ENCODE data around the gene SLC10A6.
"Not testable (repeated sequence)": the region's sequence is repeated elsewhere in the genome, so short reads cannot be mapped to it uniquely, and the experiment has no call there.

Gene SLC10A6

GRCh38 chr4:86876894-86877685, 27.9 kb upstream of the SLC10A6 start:
- TF ChIP-seq LEF1 (IDR thresholded peaks at IDR 0.05; ENCODE audit: borderline replicate concordance) (no peak), TARDBP (IDR thresholded peaks at IDR 0.05) (no peak), BHLHE40 (IDR thresholded peaks at IDR 0.05; ENCODE audit: borderline replicate concordance) (no peak), HDGF (IDR thresholded peaks at IDR 0.05; ENCODE audit: borderline replicate concordance) (no peak), L3MBTL2 (conservative IDR thresholded peaks at IDR 0.05) (no peak), CTBP1 (IDR thresholded peaks at IDR 0.05; ENCODE audit: borderline replicate concordance) (no peak), NFRKB (IDR thresholded peaks at IDR 0.05) (no peak), ZNF384 (IDR thresholded peaks at IDR 0.05) (no peak), FOXK2 (IDR thresholded peaks at IDR 0.05) (no peak)
- TF ChIP-seq, protein P1, sequence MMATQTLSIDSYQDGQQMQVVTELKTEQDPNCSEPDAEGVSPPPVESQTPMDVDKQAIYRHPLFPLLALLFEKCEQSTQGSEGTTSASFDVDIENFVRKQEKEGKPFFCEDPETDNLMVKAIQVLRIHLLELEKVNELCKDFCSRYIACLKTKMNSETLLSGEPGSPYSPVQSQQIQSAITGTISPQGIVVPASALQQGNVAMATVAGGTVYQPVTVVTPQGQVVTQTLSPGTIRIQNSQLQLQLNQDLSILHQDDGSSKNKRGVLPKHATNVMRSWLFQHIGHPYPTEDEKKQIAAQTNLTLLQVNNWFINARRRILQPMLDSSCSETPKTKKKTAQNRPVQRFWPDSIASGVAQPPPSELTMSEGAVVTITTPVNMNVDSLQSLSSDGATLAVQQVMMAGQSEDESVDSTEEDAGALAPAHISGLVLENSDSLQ (IDR thresholded peaks at IDR 0.05): no peak
- ChIA-PET POLR2A (no interaction called here), CTCF (no interaction called here)
- DNase-seq (ENCODE audit: extremely low spot score): no peak

- POLR2A ChIA-PET; CTCF ChIA-PET; DNase-seq (ENCODE audit: extremely low spot score): not testable (repeated sequence)
Measured at GRCh38 chr4:86875436-86875835, 26.3 kb upstream of the SLC10A6 start.

DNA sequence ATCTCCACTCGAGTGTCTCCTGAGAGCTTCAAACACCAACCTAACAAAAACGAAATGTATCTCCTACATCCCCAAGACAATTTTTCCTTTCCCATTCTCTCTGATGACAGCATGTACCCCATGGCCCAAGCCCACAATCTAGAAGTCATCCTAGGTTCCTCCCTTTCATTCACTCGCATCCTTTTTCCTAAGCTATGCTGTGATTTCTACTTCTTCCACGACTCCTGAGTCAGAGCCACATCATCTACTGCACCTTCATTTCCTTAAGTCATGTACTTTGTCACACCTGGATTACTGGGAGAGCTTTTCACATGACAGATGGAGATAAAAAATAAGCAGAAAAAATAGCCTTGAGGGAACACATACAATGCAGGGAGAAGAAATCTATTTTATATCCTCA, 23.0 kb upstream of the SLC10A6 start:
- CTCF ChIA-PET: no interaction called here
- no peak for DNase-seq (ENCODE audit: extremely low spot score)
- TF ChIP-seq BHLHE40 (IDR thresholded peaks at IDR 0.05; ENCODE audit: borderline replicate concordance) (no peak), LEF1 (IDR thresholded peaks at IDR 0.05; ENCODE audit: borderline replicate concordance) (no peak), FOXK2 (IDR thresholded peaks at IDR 0.05) (no peak), SUZ12 (IDR thresholded peaks at IDR 0.05) (no peak), FOXA1 (IDR thresholded peaks at IDR 0.05) (no peak)
- TF ChIP-seq, protein P1 (IDR thresholded peaks at IDR 0.05): no peak
- POLR2A ChIA-PET: interaction anchor here (1.1 kb wide), 1 partner anchor 20 kb away, joined by 4 read pairs; no protein-coding TSS in a partner anchor

DNA sequence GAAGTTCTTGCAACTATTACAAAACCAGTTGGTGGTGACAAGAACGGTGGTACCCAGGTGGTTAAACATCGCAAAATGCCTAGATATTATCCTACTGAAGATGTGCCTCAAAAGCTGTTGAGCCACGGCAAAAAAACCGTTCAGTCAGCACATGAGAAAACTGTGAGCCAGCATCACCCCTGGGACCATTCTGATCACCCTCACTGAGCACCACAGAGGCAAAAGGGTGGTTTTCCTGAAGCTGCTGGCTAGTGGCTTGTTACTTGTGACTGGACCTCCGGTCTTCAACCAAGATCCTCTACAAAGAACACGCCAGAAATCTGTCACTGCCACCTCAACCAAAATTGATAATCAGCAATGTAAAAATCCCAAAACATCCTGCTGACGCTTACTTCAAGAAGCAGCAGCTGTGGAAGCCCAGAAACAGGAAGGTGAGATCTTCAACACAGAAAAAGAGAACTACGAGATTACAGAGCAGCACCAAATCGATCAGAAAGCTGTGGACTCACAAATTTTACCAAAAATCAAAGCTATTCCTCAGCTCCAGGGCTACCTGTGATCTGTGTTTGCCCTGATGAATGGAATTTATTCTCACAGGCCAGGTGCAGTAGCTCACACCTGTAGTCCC, 21.4 kb upstream of the SLC10A6 start:
- DNase-seq (ENCODE audit: extremely low spot score): no peak
- ChIA-PET POLR2A (no interaction called here), CTCF (no interaction called here)
- TF ChIP-seq TARDBP (IDR thresholded peaks at IDR 0.05) (no peak), SP1 (IDR thresholded peaks at IDR 0.05) (no peak), L3MBTL2 (conservative IDR thresholded peaks at IDR 0.05) (no peak), HDGF (IDR thresholded peaks at IDR 0.05; ENCODE audit: borderline replicate concordance) (no peak), SUZ12 (IDR thresholded peaks at IDR 0.05) (no peak), FOXA1 (IDR thresholded peaks at IDR 0.05) (no peak), ARNT (IDR thresholded peaks at IDR 0.05) (no peak), FOXK2 (IDR thresholded peaks at IDR 0.05) (no peak), NFRKB (IDR thresholded peaks at IDR 0.05) (no peak), LEF1 (IDR thresholded peaks at IDR 0.05; ENCODE audit: borderline replicate concordance) (no peak), ZNF384 (IDR thresholded peaks at IDR 0.05) (no peak), ELF4 (IDR thresholded peaks at IDR 0.05) (no peak), BHLHE40 (IDR thresholded peaks at IDR 0.05; ENCODE audit: borderline replicate concordance) (no peak), CTBP1 (IDR thresholded peaks at IDR 0.05; ENCODE audit: borderline replicate concordance) (no peak), FOXM1 (IDR thresholded peaks at IDR 0.05; ENCODE audit: borderline replicate concordance) (no peak)
- TF ChIP-seq, protein P1 (IDR thresholded peaks at IDR 0.05): no peak

GRCh38 chr4:86857341-86858052, 8.3 kb upstream of the SLC10A6 start:
- CTCF ChIA-PET: interaction anchor here (0.8 kb wide), 1 partner anchor 422 kb away, joined by 4 read pairs; no protein-coding TSS in a partner anchor

More at GRCh38 chr4:86857341-86858052, 8.3 kb upstream of the SLC10A6 start:
- POLR2A ChIA-PET: no interaction called here
- TF ChIP-seq SP1 (IDR thresholded peaks at IDR 0.05): no peak
- TF ChIP-seq LEF1 (IDR thresholded peaks at IDR 0.05; ENCODE audit: borderline replicate concordance): no peak
- TF ChIP-seq, protein P1 (IDR thresholded peaks at IDR 0.05): no peak
- TF ChIP-seq ELF4 (IDR thresholded peaks at IDR 0.05): no peak
- TF ChIP-seq L3MBTL2 (conservative IDR thresholded peaks at IDR 0.05): no peak
- no peak for DNase-seq (ENCODE audit: extremely low spot score)
